PC-9 (cell line): Measurements from ENCODE around the gene SOCS1.

ENCODE experiments used
- EZH2 ChIP-seq: fragments of 200-600 bp; sonication (generic); IDR thresholded peaks from 2 replicates; pipeline ENCODE4 v1.8.0; 2017; ENCODE audit warnings: antibody characterized with exemption, low read depth
- TF ChIP-seq, protein P1 (sequence below): fragments of 200-600 bp; sonication (generic); conservative IDR thresholded peaks from 2 replicates; pipeline ENCODE4 v1.6.1; 2017; ENCODE audit warnings: mixed run types, antibody characterized with exemption, mild to moderate bottlenecking, moderate library complexity

DNA sequence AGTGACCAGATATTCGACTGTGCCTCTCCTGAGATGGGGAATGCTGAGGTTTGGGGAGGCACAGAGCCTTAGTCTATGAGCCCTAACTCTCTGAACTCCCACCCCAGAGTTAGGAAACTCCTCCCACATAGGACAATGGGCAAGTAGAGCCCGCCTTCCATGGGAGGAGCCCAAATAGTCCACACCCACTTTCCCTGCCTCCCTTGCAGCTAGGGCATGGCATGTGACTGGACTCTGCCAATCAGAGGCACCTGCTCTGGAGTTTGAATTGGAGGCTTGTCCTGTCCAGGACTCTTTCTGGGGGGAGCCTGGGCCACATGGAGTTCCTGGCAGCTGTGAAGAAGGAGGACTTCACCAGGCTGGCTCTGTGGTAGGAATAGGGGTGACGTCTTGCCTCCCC is 48.4 kb downstream of the SOCS1 start:
- TF ChIP-seq, protein P1, sequence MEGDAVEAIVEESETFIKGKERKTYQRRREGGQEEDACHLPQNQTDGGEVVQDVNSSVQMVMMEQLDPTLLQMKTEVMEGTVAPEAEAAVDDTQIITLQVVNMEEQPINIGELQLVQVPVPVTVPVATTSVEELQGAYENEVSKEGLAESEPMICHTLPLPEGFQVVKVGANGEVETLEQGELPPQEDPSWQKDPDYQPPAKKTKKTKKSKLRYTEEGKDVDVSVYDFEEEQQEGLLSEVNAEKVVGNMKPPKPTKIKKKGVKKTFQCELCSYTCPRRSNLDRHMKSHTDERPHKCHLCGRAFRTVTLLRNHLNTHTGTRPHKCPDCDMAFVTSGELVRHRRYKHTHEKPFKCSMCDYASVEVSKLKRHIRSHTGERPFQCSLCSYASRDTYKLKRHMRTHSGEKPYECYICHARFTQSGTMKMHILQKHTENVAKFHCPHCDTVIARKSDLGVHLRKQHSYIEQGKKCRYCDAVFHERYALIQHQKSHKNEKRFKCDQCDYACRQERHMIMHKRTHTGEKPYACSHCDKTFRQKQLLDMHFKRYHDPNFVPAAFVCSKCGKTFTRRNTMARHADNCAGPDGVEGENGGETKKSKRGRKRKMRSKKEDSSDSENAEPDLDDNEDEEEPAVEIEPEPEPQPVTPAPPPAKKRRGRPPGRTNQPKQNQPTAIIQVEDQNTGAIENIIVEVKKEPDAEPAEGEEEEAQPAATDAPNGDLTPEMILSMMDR: no peak
- TF ChIP-seq EZH2: no peak
